Adrenal gland (tissue), 12 donors: ENCODE data around the gene LRRC15. TPM values are rescaled to one million over a fixed set of nuclear protein-coding genes. Genes with fewer than 3 reads are reported as not detected.

Experiments used
- DNase-seq, 7 donors: peaks; one replicate each; pipeline ENCODE4 v3.0.0-alpha.2; 2019 to 2020
- H3K27ac ChIP-seq, 5 donors: fragments of 200-600 bp; sonication (generic) in 4 of 5; 1 replicate in 3 of 5; 2 replicates in 2 of 5; pipeline versions ENCODE4 v1.5.1 to v1.8.0; 2016 to 2020; ENCODE audit warnings: mild to moderate bottlenecking in 1 of 5
- H3K27me3 ChIP-seq: fragments of 200-600 bp; 2 replicates; pipeline ENCODE4 v1.8.0; 2021
- H3K36me3 ChIP-seq, 2 donors: fragments of 200-600 bp; replicated peaks in 1 of 2; 1 replicate in 1 of 2; 2 replicates in 1 of 2; pipeline versions ENCODE4 v1.5.1 to v1.8.0; 2018 to 2022
- H3K4me1 ChIP-seq, 2 donors: fragments of 200-600 bp; replicated peaks in 1 of 2; 1 replicate in 1 of 2; 2 replicates in 1 of 2; pipeline versions ENCODE4 v1.5.1 to v1.8.0; 2018 to 2021
- H3K4me3 ChIP-seq, 4 donors: fragments of 200-600 bp; sonication (generic) in 3 of 4; one replicate each; pipeline ENCODE4 v1.5.1; 2016 to 2018
- H3K9me3 ChIP-seq, 3 donors: fragments of 200-600 bp; sonication (generic) in 1 of 3; replicated peaks in 1 of 3; 1 replicate in 2 of 3; 2 replicates in 1 of 3; pipeline versions ENCODE4 v1.5.1 to v1.8.0; 2016 to 2021
- CTCF ChIP-seq, 6 experiments: fragments of 450-650 bp in 4 of 6; fragments of 200-600 bp in 2 of 6; sonication (generic) in 1 of 6; IDR thresholded peaks; 1 replicate in 5 of 6; 2 replicates in 1 of 6; pipeline versions ENCODE4 v1.5.1 to v1.8.0; 2016 to 2021; ENCODE audit warnings: antibody characterized with exemption in 6 of 6, mild to moderate bottlenecking in 2 of 6, moderate library complexity in 1 of 6
- POLR2A ChIP-seq, 2 donors: fragments of 450-650 bp; IDR thresholded peaks; one replicate each; pipeline ENCODE4 v1.6.1; 2017; ENCODE audit warnings: antibody characterized with exemption in 2 of 2, mild to moderate bottlenecking in 2 of 2, moderate library complexity in 1 of 2
- WGBS, 4 donors: extraction: QIAGEN DNeasy Blood & Tissue Kit in 2 of 4; methylation state at CpG; one replicate each; pipeline versions ENCODE4 v1.1.5 to v1.1.7; 2013 to 2017; 5-methylcytosine and 5-hydroxymethylcytosine counted together
- intact Hi-C, 2 donors: fragments of 100-400 bp; cut with DNase I; formaldehyde crosslinking; loops; one replicate each; pipeline versions ENCODE4 v1.14.1 to v1.15.0; 2022 to 2023
- polyA plus RNA-seq, 3 donors: library from polyadenylated mRNA; stranded (reverse); fragments of 200-250 nt in 2 of 3; fragments of 350-450 nt in 1 of 3; fragmentation: Illumina TruSeq in 1 of 3; extraction: RNeasy Lipid Tissue Mini Kit (QIAGEN cat#74804) in 1 of 3; gene quantifications; one replicate each; pipeline ENCODE4 v1.2.3, GENCODE V29; 2013 to 2014
- total RNA-seq, 9 donors: library from RNA; depleted of rRNA in 4 of 9; stranded (reverse); fragments of >200 nt in 4 of 9; fragments of 120-200 nt in 1 of 9; fragmentation: NEBNext Ultra II Directional in 1 of 9; extraction: Animal tissue kit (Norgen Biotek cat#: 25700) in 1 of 9; gene quantifications; one replicate each; pipeline versions ENCODE4 v1.1.0 to v1.2.4, GENCODE V29; 2013 to 2023
- donor health status: healthy with polysubstance abuse.
- donor health status: Bipolar disorder and iron deficiency.
- donor health status: DM: yes; HTN: yes; CAD: no.
- donor health status: DM: no; HTN: no; CAD: no.
- donor health status: DM: no; HTN: no; CAD: no.
- donor health status: DM: yes; HTN: yes; CAD: no.

The LRRC15 gene
- total and polyA plus RNA-seq, 12 donors = 0.05 to 0.31 (median 0.12) TPM; not detected in 2

- TF ChIP-seq POLR2A (IDR thresholded peaks at IDR 0.05) (no peak), CTCF (IDR thresholded peaks at IDR 0.05) (no peak)
- intact Hi-C loops = loop anchor here in 1 of 2 donors (10.0 kb wide), 1 partner anchor 332 kb away; no protein-coding TSS in a partner anchor
- H3K4me1 ChIP-seq = peaks cover 7 to 9% of the 10 kb centered on the region in 2 donors
- 51 to 56% (median 54%) methylated on average over 15 of the region's 15 CpGs for WGBS, 4 donors
- DNase-seq = no peak
- no peaks in the 10 kb centered on the region for H3K9me3 ChIP-seq
- no peak overlapping the region for H3K4me3 ChIP-seq
- H3K36me3 ChIP-seq = no peaks in the 10 kb centered on the region
- H3K27ac ChIP-seq = no peak overlapping the region
- H3K27me3 ChIP-seq = no peaks in the 10 kb centered on the region
Observed at GRCh38 chr3:194326192-194326967, 43.2 kb downstream of the LRRC15 start.

- DNase-seq = no peak
- no peak overlapping the region for H3K27ac ChIP-seq
- 73 to 77% (median 74%) methylated on average over 7 to 15 of the region's 15 CpGs for WGBS, 4 donors
- peaks cover 7 to 9% of the 10 kb centered on the region in 2 donors for H3K4me1 ChIP-seq
- no peak overlapping the region for H3K4me3 ChIP-seq
- intact Hi-C loops = loop anchor here in 1 of 2 donors (10.0 kb wide), 1 partner anchor 331 kb away; no protein-coding TSS in a partner anchor
- H3K36me3 ChIP-seq = no peaks in the 10 kb centered on the region
- H3K27me3 ChIP-seq = no peaks in the 10 kb centered on the region
- no peak for TF ChIP-seq CTCF (IDR thresholded peaks at IDR 0.05)
- no peak for TF ChIP-seq POLR2A (IDR thresholded peaks at IDR 0.05)
- H3K9me3 ChIP-seq = no peaks in the 10 kb centered on the region
Observed at GRCh38 chr3:194325424-194326153, 44.0 kb downstream of the LRRC15 start.

GRCh38 chr3:194324823-194325327 lies 44.7 kb downstream of the LRRC15 start:
- Histone ChIP-seq H3K4me3 (no peak overlapping the region), H3K36me3 (no peaks in the 10 kb centered on the region), H3K27ac (no peak overlapping the region), H3K9me3 (no peaks in the 10 kb centered on the region), H3K4me1 (peaks cover 7 to 9% of the 10 kb centered on the region in 2 donors), H3K27me3 (no peaks in the 10 kb centered on the region)
- TF ChIP-seq POLR2A (IDR thresholded peaks at IDR 0.05) (no peak), CTCF (IDR thresholded peaks at IDR 0.05) (no peak)
- intact Hi-C loops = loop anchor here in 1 of 2 donors (10.0 kb wide), 1 partner anchor 330 kb away; no protein-coding TSS in a partner anchor
- no peak for DNase-seq
- WGBS, 4 donors = 93 to 96% (median 94%) methylated on average over 3 of the region's 3 CpGs
